ENCODE results near the gene FAM216B.
"Not testable (repeated sequence)": the region's sequence is repeated elsewhere in the genome, so short reads cannot be mapped to it uniquely, and the experiment has no call there.

Gene FAM216B

GRCh38 chr13:42758515-42758914 lies 22.9 kb upstream of the FAM216B start:
- CTCF ChIA-PET = no interaction called here

GRCh38 chr13:42760951-42761350 lies 20.4 kb upstream of the FAM216B start:
- H3K36me3 Mint-ChIP-seq = no peaks in the 10 kb centered on the region
- H3K27ac Mint-ChIP-seq = no peak overlapping the region
- CTCF ChIA-PET = no interaction called here
- no peaks in the 10 kb centered on the region for H3K4me1 Mint-ChIP-seq
- DNase-seq = no peak
- H3K9me3 Mint-ChIP-seq = no peaks in the 10 kb centered on the region
- peaks cover 4% of the 10 kb centered on the region for H3K27me3 Mint-ChIP-seq
- no peak overlapping the region for H3K4me3 Mint-ChIP-seq

More at GRCh38 chr13:42758515-42758914, 22.9 kb upstream of the FAM216B start:
- H3K27ac Mint-ChIP-seq = no peak overlapping the region
- H3K27me3 Mint-ChIP-seq = no peaks in the 10 kb centered on the region
- H3K4me3 Mint-ChIP-seq = no peak overlapping the region
- no peaks in the 10 kb centered on the region for H3K9me3 Mint-ChIP-seq
- DNase-seq = no peak
- no peaks in the 10 kb centered on the region for H3K4me1 Mint-ChIP-seq
- no peaks in the 10 kb centered on the region for H3K36me3 Mint-ChIP-seq

- Mint-ChIP-seq H3K4me1 (no peaks in the 10 kb centered on the region), H3K4me3 (no peak overlapping the region), H3K36me3 (no peaks in the 10 kb centered on the region), H3K27ac (no peak overlapping the region), H3K9me3 (no peaks in the 10 kb centered on the region), H3K27me3 (peaks cover 4% of the 10 kb centered on the region)
- CTCF ChIA-PET = interaction anchor here (1.0 kb wide), 1 partner anchor 167 kb away, joined by 3 read pairs; no protein-coding TSS in a partner anchor
- no peak for DNase-seq
These were observed 19.1 kb upstream of the FAM216B start for GRCh38 chr13:42762251-42762650.

GRCh38 chr13:42762917-42763316 lies 18.5 kb upstream of the FAM216B start:
- Mint-ChIP-seq H3K4me1 (no peaks in the 10 kb centered on the region), H3K9me3 (no peaks in the 10 kb centered on the region), H3K27ac (no peak overlapping the region), H3K36me3 (no peaks in the 10 kb centered on the region), H3K27me3 (peaks cover 4% of the 10 kb centered on the region), H3K4me3 (no peak overlapping the region)
- DNase-seq = no peak
- CTCF ChIA-PET = no interaction called here

- H3K4me3 Mint-ChIP-seq = no peak overlapping the region
- peaks cover 7% of the 10 kb centered on the region for H3K27me3 Mint-ChIP-seq
- no peak for DNase-seq
- CTCF ChIA-PET = no interaction called here
- H3K4me1 Mint-ChIP-seq = no peaks in the 10 kb centered on the region
- H3K9me3 Mint-ChIP-seq = no peaks in the 10 kb centered on the region
- no peaks in the 10 kb centered on the region for H3K36me3 Mint-ChIP-seq
- no peak overlapping the region for H3K27ac Mint-ChIP-seq
These were observed 15.4 kb upstream of the FAM216B start for GRCh38 chr13:42766016-42766415.

GRCh38 chr13:42769650-42770049 lies 11.7 kb upstream of the FAM216B start:
- DNase-seq = no peak
- no peaks in the 10 kb centered on the region for H3K9me3 Mint-ChIP-seq
- H3K4me1 Mint-ChIP-seq = no peaks in the 10 kb centered on the region
- H3K27ac Mint-ChIP-seq = no peak overlapping the region
- no peak overlapping the region for H3K4me3 Mint-ChIP-seq
- no peaks in the 10 kb centered on the region for H3K36me3 Mint-ChIP-seq
- peaks cover 8% of the 10 kb centered on the region for H3K27me3 Mint-ChIP-seq
- CTCF ChIA-PET = no interaction called here

GRCh38 chr13:42776558-42776957 lies 4.8 kb upstream of the FAM216B start:
- H3K27ac Mint-ChIP-seq, DNase-seq, H3K4me1 Mint-ChIP-seq, H3K4me3 Mint-ChIP-seq, H3K27me3 Mint-ChIP-seq, H3K9me3 Mint-ChIP-seq, H3K36me3 Mint-ChIP-seq, CTCF ChIA-PET: not testable (repeated sequence)

- Mint-ChIP-seq H3K36me3 (no peaks in the 10 kb centered on the region), H3K4me1 (no peaks in the 10 kb centered on the region), H3K9me3 (no peaks in the 10 kb centered on the region), H3K27ac (no peak overlapping the region), H3K4me3 (no peak overlapping the region), H3K27me3 (peaks cover 4% of the 10 kb centered on the region)
- no peak for DNase-seq
- CTCF ChIA-PET = no interaction called here
These were observed 3.9 kb upstream of the FAM216B start for GRCh38 chr13:42777467-42777866.

GRCh38 chr13:42780044-42780443 lies 1.3 kb upstream of the FAM216B start:
- DNase-seq = no peak
- Mint-ChIP-seq H3K4me3 (no peak overlapping the region), H3K27me3 (no peaks in the 10 kb centered on the region), H3K4me1 (no peaks in the 10 kb centered on the region), H3K36me3 (no peaks in the 10 kb centered on the region), H3K27ac (no peak overlapping the region), H3K9me3 (no peaks in the 10 kb centered on the region)
- CTCF ChIA-PET = no interaction called here

GRCh38 chr13:42786715-42787114 lies 5.3 kb downstream of the FAM216B start:
- Mint-ChIP-seq H3K4me1 (no peaks in the 10 kb centered on the region), H3K27me3 (no peaks in the 10 kb centered on the region), H3K4me3 (no peak overlapping the region), H3K27ac (no peak overlapping the region), H3K9me3 (no peaks in the 10 kb centered on the region), H3K36me3 (no peaks in the 10 kb centered on the region)
- CTCF ChIA-PET = no interaction called here
- DNase-seq = no peak

GRCh38 chr13:42788601-42789000 lies 7.2 kb downstream of the FAM216B start:
- CTCF ChIA-PET = no interaction called here
- H3K36me3 Mint-ChIP-seq = no peaks in the 10 kb centered on the region
- no peak overlapping the region for H3K27ac Mint-ChIP-seq
- H3K4me1 Mint-ChIP-seq = no peaks in the 10 kb centered on the region
- H3K9me3 Mint-ChIP-seq = no peaks in the 10 kb centered on the region
- no peak for DNase-seq
- H3K4me3 Mint-ChIP-seq = no peak overlapping the region
- no peaks in the 10 kb centered on the region for H3K27me3 Mint-ChIP-seq

- Mint-ChIP-seq H3K36me3 (no peaks in the 10 kb centered on the region), H3K9me3 (no peaks in the 10 kb centered on the region), H3K4me3 (no peak overlapping the region), H3K27ac (no peak overlapping the region), H3K27me3 (no peaks in the 10 kb centered on the region), H3K4me1 (no peaks in the 10 kb centered on the region)
- DNase-seq = no peak
- CTCF ChIA-PET = no interaction called here
These were observed 10.8 kb downstream of the FAM216B start for GRCh38 chr13:42792154-42792553.

- H3K9me3 Mint-ChIP-seq = no peaks in the 10 kb centered on the region
- no peaks in the 10 kb centered on the region for H3K36me3 Mint-ChIP-seq
- no peaks in the 10 kb centered on the region for H3K27me3 Mint-ChIP-seq
- no peaks in the 10 kb centered on the region for H3K4me1 Mint-ChIP-seq
- H3K27ac Mint-ChIP-seq = no peak overlapping the region
- DNase-seq = no peak
- H3K4me3 Mint-ChIP-seq = no peak overlapping the region
- CTCF ChIA-PET = no interaction called here
These were observed 13.3 kb downstream of the FAM216B start for GRCh38 chr13:42794577-42795275.

- Mint-ChIP-seq H3K27me3 (no peaks in the 10 kb centered on the region), H3K27ac (no peak overlapping the region), H3K36me3 (no peaks in the 10 kb centered on the region), H3K9me3 (no peaks in the 10 kb centered on the region), H3K4me1 (no peaks in the 10 kb centered on the region), H3K4me3 (no peak overlapping the region)
- CTCF ChIA-PET = no interaction called here
- DNase-seq = no peak
These were observed 14.3 kb downstream of the FAM216B start for GRCh38 chr13:42795666-42796065.

- Mint-ChIP-seq H3K36me3 (no peaks in the 10 kb centered on the region), H3K4me3 (no peak overlapping the region), H3K4me1 (no peaks in the 10 kb centered on the region), H3K27me3 (no peaks in the 10 kb centered on the region), H3K27ac (no peak overlapping the region), H3K9me3 (no peaks in the 10 kb centered on the region)
- DNase-seq = no peak
- CTCF ChIA-PET = no interaction called here
These were observed 15.5 kb downstream of the FAM216B start for GRCh38 chr13:42796747-42797356.

All from activated naive CD4-positive, alpha-beta T cell treated with anti-CD3 and anti-CD28 coated beads, Interleukin-2, amount 10 ng/mL, durations not matched to agents 7 days and 5 days (primary cell).